ENCODE measurements around the gene LYRM1. TPM values are rescaled to one million over a fixed set of nuclear protein-coding genes. Genes with fewer than 3 reads are reported as not detected.

Gene LYRM1
- total RNA-seq, 3 donors from 2014 or later = 16.4 to 25.2 (median 17.3) TPM

DNA sequence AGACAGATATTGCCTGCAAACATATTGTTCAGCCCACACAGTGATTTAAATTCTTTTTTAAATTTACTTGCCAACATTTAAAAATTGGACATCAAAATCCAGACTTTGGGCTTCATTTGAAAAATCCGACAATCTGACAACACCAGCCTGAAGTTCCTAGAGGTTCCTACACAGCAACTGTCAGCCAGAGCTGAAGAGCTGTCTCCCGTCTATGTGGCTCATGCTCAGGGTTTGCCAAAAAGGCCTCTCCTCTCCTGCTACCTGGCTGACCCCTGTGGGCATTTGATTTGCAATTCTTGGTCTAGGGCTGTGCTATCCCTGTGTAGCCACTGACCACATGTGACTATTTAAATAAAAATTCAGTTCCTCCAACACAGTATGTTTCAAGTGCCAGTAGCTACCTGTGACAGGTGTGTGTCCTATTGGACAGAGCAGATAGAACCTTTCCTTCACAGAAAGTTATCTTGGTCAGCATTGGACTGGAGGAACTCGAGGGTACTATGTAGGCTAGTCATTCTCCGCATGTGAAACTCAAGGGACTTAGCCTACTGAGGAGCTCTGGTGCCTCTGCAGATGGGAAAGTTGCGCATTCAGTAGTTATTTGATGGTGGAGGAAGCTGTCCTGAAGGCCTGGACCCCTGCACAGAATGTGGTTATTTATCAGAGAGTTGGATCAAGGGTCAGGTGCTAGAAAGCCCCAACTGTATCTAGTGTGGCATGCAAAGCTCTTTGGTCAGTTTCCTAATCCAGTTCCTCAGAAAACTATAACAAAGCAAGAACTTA lies 2.7 kb downstream of the LYRM1 start:
- intact Hi-C loops (cut with DNase I, micrococcal nuclease) = no loop called here
- no peak for DNase-seq
- H3K4me3 ChIP-seq = no peak overlapping the region
- H3K36me3 ChIP-seq (ENCODE audit: low read depth) = no peaks in the 10 kb centered on the region
- no peaks in the 10 kb centered on the region for H3K9me3 ChIP-seq
- peaks cover 36% of the 10 kb centered on the region for H3K4me1 ChIP-seq (ENCODE audit: low read depth)
- TF ChIP-seq, protein P1, sequence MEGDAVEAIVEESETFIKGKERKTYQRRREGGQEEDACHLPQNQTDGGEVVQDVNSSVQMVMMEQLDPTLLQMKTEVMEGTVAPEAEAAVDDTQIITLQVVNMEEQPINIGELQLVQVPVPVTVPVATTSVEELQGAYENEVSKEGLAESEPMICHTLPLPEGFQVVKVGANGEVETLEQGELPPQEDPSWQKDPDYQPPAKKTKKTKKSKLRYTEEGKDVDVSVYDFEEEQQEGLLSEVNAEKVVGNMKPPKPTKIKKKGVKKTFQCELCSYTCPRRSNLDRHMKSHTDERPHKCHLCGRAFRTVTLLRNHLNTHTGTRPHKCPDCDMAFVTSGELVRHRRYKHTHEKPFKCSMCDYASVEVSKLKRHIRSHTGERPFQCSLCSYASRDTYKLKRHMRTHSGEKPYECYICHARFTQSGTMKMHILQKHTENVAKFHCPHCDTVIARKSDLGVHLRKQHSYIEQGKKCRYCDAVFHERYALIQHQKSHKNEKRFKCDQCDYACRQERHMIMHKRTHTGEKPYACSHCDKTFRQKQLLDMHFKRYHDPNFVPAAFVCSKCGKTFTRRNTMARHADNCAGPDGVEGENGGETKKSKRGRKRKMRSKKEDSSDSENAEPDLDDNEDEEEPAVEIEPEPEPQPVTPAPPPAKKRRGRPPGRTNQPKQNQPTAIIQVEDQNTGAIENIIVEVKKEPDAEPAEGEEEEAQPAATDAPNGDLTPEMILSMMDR (IDR thresholded peaks at IDR 0.05) = no peak
- ATAC-seq = no peak

DNA sequence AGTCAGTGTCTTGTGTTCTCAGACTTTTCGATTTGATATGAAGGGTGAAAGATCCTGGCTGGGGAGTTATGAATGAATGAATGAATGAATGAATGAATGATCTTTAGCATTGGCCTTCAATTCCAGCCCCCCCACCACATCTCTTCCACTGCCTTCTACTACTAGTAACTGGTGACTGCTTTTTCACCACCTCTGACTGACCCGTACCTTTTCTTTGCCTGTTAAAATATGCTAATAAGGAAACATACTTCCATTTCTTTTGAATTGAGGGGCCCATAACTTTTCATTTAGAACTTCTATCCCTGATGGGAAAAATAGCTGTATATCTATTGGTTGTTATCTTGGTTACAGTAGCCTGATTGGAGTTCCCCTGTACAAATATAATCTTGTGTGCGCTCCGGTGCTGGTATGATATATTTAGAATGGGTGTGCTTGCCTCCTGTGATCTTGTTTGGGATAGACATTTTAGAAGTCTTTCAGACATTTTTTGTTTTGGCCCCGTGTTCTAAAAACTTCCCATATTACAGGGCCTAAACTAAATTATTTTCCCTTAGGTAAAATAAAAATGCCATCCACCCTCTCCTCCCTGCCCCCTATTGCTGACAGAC lies 3.4 kb downstream of the LYRM1 start:
- no peaks in the 10 kb centered on the region for H3K36me3 ChIP-seq (ENCODE audit: low read depth)
- no peak overlapping the region for H3K4me3 ChIP-seq
- H3K4me1 ChIP-seq (ENCODE audit: low read depth) = peaks cover 32% of the 10 kb centered on the region
- TF ChIP-seq, protein P1 (IDR thresholded peaks at IDR 0.05) = no peak
- ATAC-seq (no peak), DNase-seq (no peak)
- intact Hi-C loops (cut with DNase I, micrococcal nuclease) = no loop called here
- no peaks in the 10 kb centered on the region for H3K9me3 ChIP-seq

DNA sequence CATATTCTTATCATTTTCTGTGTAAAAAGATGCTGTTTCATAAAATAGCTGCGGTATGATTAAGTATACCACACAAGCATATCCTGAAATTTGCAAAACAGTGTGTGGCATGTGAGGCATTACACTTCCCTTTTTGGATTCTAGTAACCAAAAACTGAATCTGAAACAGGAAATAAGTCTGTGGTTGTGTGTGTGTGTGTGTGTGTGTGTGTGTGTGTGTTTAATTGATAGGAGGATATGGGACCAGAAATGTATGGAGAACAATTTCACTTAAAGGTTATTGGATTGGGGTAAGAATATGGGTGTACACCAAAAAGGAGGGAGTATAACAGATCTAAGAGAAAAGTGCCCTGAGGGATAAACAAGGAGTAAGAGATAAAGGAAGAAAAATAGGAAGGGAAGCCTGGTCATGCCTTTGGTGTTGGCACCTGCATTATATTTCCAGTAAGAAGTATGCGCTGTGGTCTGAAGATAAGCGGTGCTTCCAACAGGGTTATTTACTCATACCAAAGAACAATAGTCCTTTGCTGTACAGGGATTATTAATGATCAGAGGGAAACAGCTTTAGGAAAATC lies 4.0 kb downstream of the LYRM1 start:
- Histone ChIP-seq H3K36me3 (ENCODE audit: low read depth) (no peaks in the 10 kb centered on the region), H3K9me3 (no peaks in the 10 kb centered on the region), H3K4me3 (no peak overlapping the region), H3K4me1 (ENCODE audit: low read depth) (peaks cover 26% of the 10 kb centered on the region)
- no peak for ATAC-seq
- intact Hi-C loops (cut with DNase I, micrococcal nuclease) = no loop called here
- TF ChIP-seq, protein P1 (IDR thresholded peaks at IDR 0.05) = no peak
- no peak for DNase-seq

DNA sequence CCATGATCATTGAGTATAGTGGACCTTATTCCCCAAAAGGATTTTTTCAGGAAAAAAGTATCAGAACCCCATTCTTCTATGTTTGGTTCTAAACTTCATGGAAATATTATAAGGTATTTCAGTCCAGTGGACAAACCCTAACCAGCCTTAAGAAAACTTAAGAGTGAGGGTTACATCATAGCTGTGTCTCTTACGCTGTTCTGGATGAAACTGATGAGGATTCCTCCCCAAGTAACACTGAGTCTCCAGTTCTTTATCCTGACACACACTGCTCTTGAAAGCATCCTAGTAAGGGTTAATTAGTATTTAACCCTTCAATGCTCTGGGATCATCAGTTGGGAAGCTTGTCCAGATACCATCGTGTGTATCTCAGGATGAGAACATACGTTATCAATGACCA lies 5.0 kb downstream of the LYRM1 start:
- intact Hi-C loops (cut with DNase I, micrococcal nuclease) = no loop called here
- Histone ChIP-seq H3K9me3 (no peaks in the 10 kb centered on the region), H3K4me1 (ENCODE audit: low read depth) (peaks cover 25% of the 10 kb centered on the region), H3K36me3 (ENCODE audit: low read depth) (no peaks in the 10 kb centered on the region), H3K4me3 (no peak overlapping the region)
- ATAC-seq (no peak), DNase-seq (no peak)
- TF ChIP-seq, protein P1 (IDR thresholded peaks at IDR 0.05) = no peak

DNA sequence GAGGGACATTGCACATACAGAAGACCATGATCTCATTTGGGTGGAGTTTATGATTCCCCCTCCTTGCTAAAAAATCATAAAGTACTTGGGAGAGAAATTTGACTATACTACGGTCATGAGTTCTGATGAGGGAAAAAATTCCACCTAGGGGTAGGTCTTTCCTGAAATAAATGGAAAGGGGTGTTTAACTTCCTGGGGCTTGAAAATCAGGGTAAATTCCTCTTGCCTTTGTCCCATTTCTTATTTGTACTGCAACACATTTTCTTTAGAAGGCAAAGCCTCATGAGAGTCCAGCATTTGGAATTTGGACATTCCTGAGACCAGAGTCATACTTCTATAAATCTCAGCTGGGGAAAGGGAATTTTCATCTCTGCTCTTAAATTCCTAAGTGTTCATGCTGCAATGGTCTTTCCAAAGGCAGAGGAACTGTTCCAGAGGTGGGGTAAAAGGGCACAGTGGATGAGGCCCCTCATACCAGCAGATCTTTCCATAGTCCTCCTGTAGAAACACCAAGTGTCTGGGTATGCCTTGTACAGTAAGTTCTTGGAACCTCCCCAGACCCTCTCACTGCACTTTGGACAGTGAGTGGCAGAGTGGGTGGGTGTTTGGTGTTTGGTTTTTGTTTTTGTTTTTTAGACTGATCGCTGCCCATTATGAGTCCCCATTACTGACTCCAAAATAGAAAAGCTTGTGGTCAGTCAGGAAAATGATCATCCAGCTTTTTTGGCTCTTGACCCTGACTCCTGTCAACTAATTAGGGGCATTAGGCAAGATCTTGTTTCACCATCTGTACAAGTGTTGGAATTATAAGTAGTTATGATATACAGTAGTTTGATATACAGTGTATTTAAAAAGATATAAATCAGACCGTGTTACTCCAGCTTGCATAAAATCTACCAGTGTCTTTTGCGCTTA lies 6.0 kb downstream of the LYRM1 start:
- TF ChIP-seq, protein P1 (IDR thresholded peaks at IDR 0.05) = no peak
- intact Hi-C loops (cut with DNase I, micrococcal nuclease) = no loop called here
- Histone ChIP-seq H3K4me3 (no peak overlapping the region), H3K36me3 (ENCODE audit: low read depth) (no peaks in the 10 kb centered on the region), H3K4me1 (ENCODE audit: low read depth) (peaks cover 23% of the 10 kb centered on the region), H3K9me3 (no peaks in the 10 kb centered on the region)
- ATAC-seq (no peak), DNase-seq (no peak)
